Left lobe of liver (tissue), 2 donors: ENCODE measurements around the gene SH3YL1. TPM values are rescaled to one million over a fixed set of nuclear protein-coding genes. Genes with fewer than 3 reads are reported as not detected.
A peak's percentile ranks its signal among the peaks of the same experiment; 100 is the strongest.

Experiments
- ATAC-seq: fragments of 200-7000 bp; cut with Tn5 transposase; one replicate; pipeline ENCODE4 v1.9.1; 2020; ENCODE audit warnings: mild to moderate bottlenecking, moderate library complexity
- DNase-seq: peaks from one replicate; pipeline ENCODE4 v3.0.0-alpha.2; 2020; ENCODE audit warnings: low spot score
- total RNA-seq: library from RNA; stranded (reverse); gene quantifications from one replicate; pipeline ENCODE4 v1.2.1, GENCODE V29; 2021
- donor health status: DM: no; HTN: no; CAD: no; lungs with moderate emphysema.
- donor health status: DM: no; HTN: yes; CAD: no.

The SH3YL1 gene
- total RNA-seq, 1 donor from 2014 or later, result 7.3 TPM

DNA sequence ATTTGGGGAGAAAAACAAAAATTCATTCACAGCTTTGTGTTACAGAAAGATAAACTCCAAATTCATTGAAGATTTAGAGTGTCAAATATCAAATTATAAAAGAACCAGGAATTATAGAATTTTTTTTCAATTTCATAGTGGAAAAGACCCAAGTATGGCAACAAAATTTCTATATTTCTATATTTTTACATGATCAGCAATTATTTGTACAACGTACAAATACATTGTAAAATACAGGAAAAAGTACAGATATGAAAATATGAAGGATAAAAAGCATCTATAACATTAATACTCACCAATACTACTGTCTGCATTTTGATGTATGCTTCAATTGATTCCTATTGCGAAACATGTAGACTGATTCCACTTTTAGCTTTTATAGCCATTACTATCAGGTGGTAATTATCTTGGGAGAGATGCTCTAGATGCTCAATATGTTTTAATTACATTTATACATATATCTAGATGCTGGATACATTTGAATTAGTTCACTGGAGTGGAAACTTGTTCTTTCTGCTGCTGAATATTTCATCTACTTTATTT is 4.0 kb downstream of the SH3YL1 start:
- ATAC-seq, result no peak

GRCh38 chr2:258933-259332 is 4.9 kb downstream of the SH3YL1 start:
- DNase-seq, result no peak

More for the DNA sequence above, 4.0 kb downstream of the SH3YL1 start:
- DNase-seq, result no peak

GRCh38 chr2:257842-258241 is 6.0 kb downstream of the SH3YL1 start:
- ATAC-seq (no peak), DNase-seq (no peak)

More at GRCh38 chr2:258933-259332, 4.9 kb downstream of the SH3YL1 start:
- ATAC-seq, result no peak

- DNase-seq (no peak), ATAC-seq (no peak)
Observed at GRCh38 chr2:257429-257828, 6.4 kb downstream of the SH3YL1 start.

DNA sequence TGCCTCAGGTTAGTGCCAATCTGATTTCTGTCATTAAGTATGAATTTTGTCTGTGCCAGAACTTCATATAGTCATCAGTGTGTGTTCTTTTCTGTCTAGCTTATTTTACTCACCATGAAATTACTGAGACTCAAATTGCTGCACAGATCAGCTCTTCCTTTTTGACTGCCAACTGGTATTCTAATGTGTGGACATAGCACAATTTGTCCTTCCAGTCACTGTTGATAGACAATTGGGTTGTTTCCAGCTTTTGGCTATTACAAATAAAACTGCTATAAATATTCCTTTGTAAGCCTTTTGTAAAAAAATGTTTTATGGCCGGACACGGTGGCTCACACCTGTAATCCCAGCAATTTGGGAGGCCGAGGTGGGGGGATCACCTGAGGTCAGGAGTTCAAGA is 7.7 kb downstream of the SH3YL1 start:
- ATAC-seq (peak; percentile 28), DNase-seq (no peak)

DNA sequence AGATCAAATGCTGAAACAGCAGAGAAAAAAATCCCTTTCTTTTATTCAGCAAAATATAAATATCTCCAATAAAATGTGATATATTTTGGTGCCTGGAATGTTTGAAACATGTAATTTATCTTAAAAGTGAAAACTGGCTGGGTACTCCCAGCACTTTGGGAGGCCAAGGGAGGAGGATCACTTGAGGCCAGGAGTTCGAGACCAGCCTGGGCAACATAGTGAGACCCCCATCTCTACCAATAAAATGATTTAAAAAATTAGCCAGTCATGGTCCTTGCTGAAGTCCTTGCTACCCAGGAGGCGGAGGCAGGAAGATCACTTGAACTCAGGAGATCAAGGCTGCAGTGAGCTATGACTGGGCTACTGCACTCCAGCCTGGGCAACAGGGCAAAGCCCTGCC is 8.6 kb downstream of the SH3YL1 start:
- DNase-seq, result no peak
- ATAC-seq, result no peak

DNA sequence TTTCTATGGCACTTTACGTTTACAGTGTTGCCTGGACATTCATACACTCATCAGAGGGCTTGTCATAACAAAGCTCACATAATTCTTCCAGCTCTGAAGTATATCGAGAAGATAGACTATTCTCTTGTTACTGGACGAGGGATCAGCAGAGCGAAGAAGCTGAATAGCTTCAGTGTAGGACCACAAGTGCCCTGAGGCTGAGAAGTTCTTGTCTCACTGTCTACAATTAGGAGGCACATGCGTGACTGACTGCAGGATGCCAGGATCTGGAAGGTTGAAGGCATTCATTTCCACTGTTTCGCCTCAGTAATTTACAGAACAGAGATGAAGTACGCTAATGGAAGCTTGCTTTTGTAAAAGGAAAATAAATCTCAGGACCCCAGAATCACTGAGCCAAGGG is 9.6 kb downstream of the SH3YL1 start:
- DNase-seq (no peak), ATAC-seq (no peak)

DNA sequence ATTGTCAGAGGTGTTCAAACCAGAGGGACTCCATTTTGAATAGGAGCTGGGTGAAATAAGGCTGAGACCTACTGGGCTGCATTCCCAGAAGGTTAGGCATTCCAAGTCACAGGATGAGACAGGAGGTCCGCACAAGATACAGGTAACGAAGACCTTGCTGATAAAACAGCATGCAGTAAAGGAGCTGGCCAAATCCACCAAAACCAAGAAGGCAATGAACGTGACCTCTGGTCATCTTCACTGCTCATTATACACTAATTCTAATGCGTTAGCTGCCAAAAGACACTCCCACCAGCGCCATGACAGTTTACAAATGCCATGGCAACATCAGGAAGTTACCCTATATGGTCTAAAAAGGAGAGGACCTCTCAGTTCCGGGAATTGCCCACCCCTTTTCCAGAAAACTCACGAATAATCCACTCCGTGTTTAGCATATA is 10.6 kb downstream of the SH3YL1 start:
- DNase-seq (no peak), ATAC-seq (no peak)

DNA sequence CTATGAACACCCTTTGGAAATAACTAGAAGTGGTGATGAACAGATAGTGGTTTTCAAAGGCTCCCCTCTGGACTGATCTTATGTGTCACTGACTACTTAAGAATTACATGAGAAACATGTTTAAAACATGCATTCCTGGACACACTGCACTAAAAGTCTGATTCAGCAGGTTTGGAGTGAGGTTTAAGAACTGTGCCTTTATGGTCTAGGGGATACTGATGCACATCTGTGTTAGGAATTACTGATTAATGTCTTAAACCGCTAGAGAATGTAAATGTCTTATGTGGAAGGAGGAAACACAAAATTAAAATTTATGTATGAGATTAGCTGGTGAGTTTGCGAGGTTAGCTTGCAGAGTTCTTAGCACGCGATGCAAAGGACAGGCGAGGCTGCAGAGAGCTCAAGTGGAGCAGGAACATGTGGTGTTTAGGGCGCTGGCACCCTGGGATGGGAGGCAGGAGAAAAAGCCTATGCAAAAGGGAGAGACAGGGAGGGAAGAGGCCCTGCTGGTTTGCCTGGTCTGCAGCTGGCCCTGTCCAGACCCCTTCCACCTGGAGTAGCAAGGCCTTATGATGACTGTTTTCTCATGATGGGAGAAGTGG is 11.7 kb downstream of the SH3YL1 start:
- no peak for ATAC-seq
- no peak for DNase-seq

DNA sequence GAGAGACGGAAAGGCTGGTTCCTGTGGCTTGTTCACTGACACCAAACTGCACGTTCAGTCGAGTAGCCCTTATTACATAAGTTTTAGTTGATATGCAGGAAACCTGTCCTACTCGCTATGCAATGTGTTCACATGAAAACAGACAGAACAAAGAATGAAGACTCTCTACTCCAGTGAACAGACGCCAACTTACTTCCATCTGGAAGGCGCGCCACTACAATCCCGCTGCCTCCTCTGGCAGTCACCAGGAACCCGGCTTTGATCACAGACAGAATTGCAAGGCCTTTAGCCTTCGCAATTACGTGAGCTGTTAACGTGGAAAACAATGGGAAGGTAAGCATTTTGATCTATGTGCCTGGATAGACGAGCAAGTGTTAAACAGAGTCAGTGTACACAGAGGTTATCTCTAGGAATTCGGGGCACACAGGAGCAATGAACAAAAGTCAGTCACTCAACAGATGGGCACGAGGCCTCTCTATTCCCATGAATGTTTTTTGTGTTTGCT is 14.2 kb downstream of the SH3YL1 start:
- ATAC-seq (no peak), DNase-seq (no peak)

- ATAC-seq, result no peak
Observed at GRCh38 chr2:248724-249123, 15.1 kb downstream of the SH3YL1 start.

DNA sequence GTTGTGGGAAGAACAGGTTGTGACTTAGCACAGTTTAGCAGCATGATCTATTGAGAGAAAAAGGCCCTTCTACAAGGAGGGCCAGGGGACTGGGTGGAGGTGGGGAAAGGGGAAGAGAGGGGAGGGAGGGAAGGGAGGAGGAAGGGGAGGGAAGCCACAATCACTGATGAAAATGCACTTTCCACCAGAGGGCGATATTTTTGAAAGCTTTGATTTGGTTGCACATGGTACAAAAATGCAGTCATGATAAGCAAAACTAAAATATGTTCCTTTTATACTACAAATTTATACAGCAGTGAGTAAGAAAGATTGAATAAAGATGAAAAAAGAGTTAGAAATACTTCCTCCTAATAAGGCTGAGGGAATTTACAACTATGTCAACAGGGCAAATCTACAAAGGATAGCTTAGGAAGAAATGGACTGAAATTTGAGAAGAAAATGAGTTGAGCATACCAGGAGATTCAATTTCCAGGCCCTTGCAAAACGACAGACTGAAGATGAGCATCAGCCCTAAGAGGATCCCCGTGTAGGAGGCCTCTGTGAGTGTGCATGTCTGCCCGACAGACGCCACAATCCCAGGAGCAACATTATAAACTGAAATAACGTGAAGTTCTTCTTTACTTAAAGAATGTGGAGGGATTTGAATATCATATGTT is 17.2 kb downstream of the SH3YL1 start:
- ATAC-seq (peak; percentile 89), DNase-seq (no peak)

More at GRCh38 chr2:248724-249123, 15.1 kb downstream of the SH3YL1 start:
- DNase-seq, result no peak

GRCh38 chr2:244547-244946 is 19.3 kb downstream of the SH3YL1 start:
- DNase-seq (no peak), ATAC-seq (no peak)

DNA sequence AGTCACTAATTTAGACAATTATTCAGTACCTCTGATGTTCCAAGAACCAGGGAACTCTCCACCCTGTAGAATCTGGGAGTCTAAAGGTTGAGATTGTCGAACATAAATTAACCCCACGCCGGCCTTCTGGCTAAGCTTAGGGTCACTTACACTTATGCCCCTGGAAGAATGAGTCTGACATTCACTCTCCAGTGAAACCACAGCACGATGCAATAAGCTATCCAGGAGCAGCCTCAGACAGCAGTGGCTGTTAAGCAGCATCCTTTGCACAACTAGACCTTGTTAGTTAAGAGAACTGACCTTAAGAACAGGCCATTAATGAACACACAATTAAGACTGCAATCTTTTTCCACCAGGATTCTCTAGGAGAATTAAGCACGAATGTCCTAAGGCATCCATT is 25.0 kb downstream of the SH3YL1 start:
- ATAC-seq, result no peak
- DNase-seq, result no peak

DNA sequence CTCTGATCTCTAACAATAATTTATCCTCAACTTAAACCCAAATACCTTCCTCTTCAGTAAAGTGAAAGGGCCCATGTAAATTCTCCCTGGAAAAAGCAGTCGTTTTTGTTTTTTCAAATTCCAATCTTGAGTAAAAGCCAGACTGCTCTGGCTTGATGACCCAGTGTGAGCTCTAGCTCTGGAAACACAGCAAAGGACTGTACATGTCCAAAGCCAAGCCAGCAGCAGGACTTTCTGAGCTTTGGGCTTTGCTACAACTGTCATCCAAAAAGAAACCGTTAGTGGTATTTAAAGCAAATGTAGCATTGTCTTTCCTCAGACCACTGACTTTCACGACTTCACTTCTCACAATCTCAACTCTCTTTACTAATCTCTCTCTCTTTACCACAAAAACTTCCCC is 25.4 kb downstream of the SH3YL1 start:
- ATAC-seq, result no peak

GRCh38 chr2:237878-238277 is 26.0 kb downstream of the SH3YL1 start:
- ATAC-seq (no peak), DNase-seq (no peak)

More for the DNA sequence above, 25.4 kb downstream of the SH3YL1 start:
- no peak for DNase-seq

DNA sequence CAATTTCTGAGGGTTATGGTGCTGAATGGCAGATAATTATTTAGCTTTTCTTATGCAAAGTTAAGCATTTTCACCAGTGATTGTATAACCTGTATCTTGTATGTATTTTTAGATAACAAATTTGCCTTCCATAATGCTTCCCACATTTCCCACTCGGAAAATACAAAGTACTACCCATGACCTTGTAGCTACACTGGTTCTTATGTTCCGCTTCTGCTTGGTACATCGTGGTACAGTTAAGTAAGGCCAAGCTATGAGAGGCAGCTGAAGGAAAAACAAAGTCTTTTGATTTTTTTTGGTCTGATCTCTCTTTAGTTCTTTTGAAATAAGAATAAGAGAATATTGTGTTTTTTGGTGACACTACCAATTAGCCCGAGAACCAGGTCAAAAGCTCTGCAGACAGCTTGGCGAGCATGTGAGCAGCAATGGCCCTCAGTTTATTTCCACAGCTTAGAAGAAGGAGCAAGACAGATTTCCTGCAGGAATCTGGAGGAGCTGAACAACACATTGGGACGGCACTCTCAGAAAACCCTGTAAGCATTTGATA is 26.8 kb downstream of the SH3YL1 start:
- no peak for DNase-seq
- ATAC-seq, result no peak

- ATAC-seq, result peak; percentile 80
- no peak for DNase-seq
Observed at GRCh38 chr2:234421-234820, 29.4 kb downstream of the SH3YL1 start.

GRCh38 chr2:233030-233429 is 30.8 kb downstream of the SH3YL1 start:
- ATAC-seq, result no peak
- no peak for DNase-seq

GRCh38 chr2:231521-232185 is 32.2 kb downstream of the SH3YL1 start:
- ATAC-seq (peak; percentile 84), DNase-seq (peak; percentile 57)

- DNase-seq (no peak), ATAC-seq (no peak)
Observed at GRCh38 chr2:228518-229278, 35.1 kb downstream of the SH3YL1 start.
